Kidney (tissue), 14 donors: Measurements from ENCODE around the gene SLC2A8. TPM values are rescaled to one million over a fixed set of nuclear protein-coding genes. Genes with fewer than 3 reads are reported as not detected.
A peak's percentile ranks its signal among the peaks of the same experiment; 100 is the strongest.

Source experiments
- DNase-seq, 5 donors: peaks; one replicate each; pipeline ENCODE4 v3.0.0-alpha.2; 2013 to 2020
- FAIRE-seq: peaks from 2 replicates; lab custom pipeline; 2012; peaks lifted over from hg19 to GRCh38; lab: Jason Lieb, UNC
- H3K27ac ChIP-seq, 2 donors: one replicate each; pipeline ENCODE4 v1.7.0; 2013; ENCODE audit warnings: low read depth in 2 of 2, low read length in 2 of 2, inconsistent platforms in 1 of 2
- H3K27me3 ChIP-seq: one replicate; pipeline ENCODE4 v1.7.1; 2013; ENCODE audit warnings: low read length, inconsistent platforms; ENCODE audit not compliant: control insufficient read depth, insufficient read depth
- H3K36me3 ChIP-seq, 3 donors: one replicate each; pipeline versions ENCODE4 v1.7.0 to v1.7.1; 2013; ENCODE audit warnings: low read length in 3 of 3, control low read depth in 1 of 3, inconsistent platforms in 1 of 3; ENCODE audit not compliant: insufficient read depth in 3 of 3, control insufficient read depth in 2 of 3
- H3K4me1 ChIP-seq, 3 donors: one replicate each; pipeline versions ENCODE4 v1.7.0 to v1.7.1; 2013; ENCODE audit warnings: low read length in 3 of 3, inconsistent platforms in 1 of 3, low read depth in 1 of 3; ENCODE audit not compliant: control insufficient read depth in 2 of 3, insufficient read depth in 2 of 3
- H3K4me3 ChIP-seq, 3 donors: one replicate each; pipeline versions ENCODE4 v1.7.0 to v1.8.1; 2013; ENCODE audit warnings: low read length in 3 of 3, control low read depth in 1 of 3, inconsistent platforms in 1 of 3
- H3K9ac ChIP-seq, 3 donors: one replicate each; pipeline versions ENCODE4 v1.7.0 to v1.7.1; 2013; ENCODE audit warnings: low read length in 3 of 3, control low read depth in 1 of 3, inconsistent platforms in 1 of 3
- H3K9me3 ChIP-seq, 3 donors: one replicate each; pipeline versions ENCODE4 v1.7.0 to v1.7.1; 2013; ENCODE audit warnings: low read length in 3 of 3, control low read depth in 1 of 3, inconsistent platforms in 1 of 3; ENCODE audit not compliant: control insufficient read depth in 2 of 3, insufficient read depth in 1 of 3
- intact Hi-C: fragments of 100-400 bp; cut with DNase I; formaldehyde crosslinking; loops from one replicate; pipeline ENCODE4 v1.11.1; 2022
- polyA plus RNA-seq: library from polyadenylated mRNA; stranded (reverse); fragments of 350-450 nt; fragmentation: Illumina TruSeq; extraction: RNeasy Lipid Tissue Mini Kit (QIAGEN cat#74804); gene quantifications from one replicate; pipeline ENCODE4 v1.2.3, GENCODE V29; 2014; ENCODE audit warnings: low read depth, low replicate concordance; ENCODE audit not compliant: insufficient read depth
- total RNA-seq: library from RNA; stranded (reverse); fragmentation: NEBNext Ultra II Directional; extraction: Animal tissue kit (Norgen Biotek cat#: 25700); gene quantifications from one replicate; pipeline ENCODE4 v1.2.1, GENCODE V29; 2021
- TF ChIP-seq, protein P1 (sequence below): IDR thresholded peaks from 3 replicates; pipeline ENCODE4 v1.5.1; 2012; ENCODE audit warnings: mild to moderate bottlenecking, moderate library complexity, borderline replicate concordance; ENCODE audit not compliant: insufficient read depth; ENCODE audit errors: extremely low read depth
- donor health status: control.
- donor health status: control.
- donor health status: control.
- donor health status: control.
- donor health status: control.
- donor health status: DM: yes; HTN: yes; CAD: no.
- donor health status: Normal renal cell carcinoma (clear cell type).

SLC2A8 gene
- total and polyA plus RNA-seq, 2 donors from 2014 or later = 15.3 to 22.0 TPM

DNA sequence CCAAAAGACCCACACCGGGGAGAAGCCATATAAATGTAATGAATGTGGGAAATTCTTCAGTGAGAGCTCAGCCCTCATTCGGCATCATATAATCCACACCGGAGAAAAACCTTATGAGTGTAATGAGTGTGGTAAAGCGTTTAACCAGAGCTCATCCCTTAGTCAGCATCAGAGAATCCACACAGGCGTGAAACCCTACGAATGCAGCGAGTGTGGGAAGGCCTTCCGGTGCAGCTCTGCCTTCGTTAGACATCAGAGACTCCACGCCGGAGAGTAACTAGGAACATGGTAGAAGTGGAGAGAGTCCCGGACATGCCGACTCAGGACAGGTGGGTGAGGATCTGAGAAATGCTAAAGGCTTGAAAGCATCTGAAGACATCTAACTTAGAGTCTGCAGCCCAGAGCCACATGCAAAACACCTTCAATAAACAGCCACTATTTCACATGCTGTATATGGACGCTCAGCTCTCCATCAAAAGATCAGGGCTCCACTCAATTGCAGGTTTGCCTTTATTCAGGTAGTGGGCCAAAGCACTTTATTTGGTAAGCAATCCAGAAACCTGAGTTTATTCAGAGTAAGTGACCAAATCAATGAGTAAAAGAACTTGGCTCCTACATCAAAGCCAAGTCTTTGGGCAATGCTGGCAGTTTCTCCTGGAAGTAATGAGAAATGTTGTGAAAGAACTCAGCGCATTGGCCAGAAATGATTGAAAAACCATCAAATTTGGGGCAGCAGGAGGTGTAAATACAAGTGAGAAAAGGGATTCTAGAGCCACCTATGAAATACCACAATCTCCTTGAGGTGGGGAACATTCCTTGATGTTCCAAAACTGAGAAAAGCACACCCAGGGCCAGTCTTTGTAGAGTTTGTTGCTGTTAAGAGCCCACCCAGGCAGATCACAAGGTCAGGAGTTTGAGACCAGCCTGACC, 48.2 kb downstream of the SLC2A8 start:
- H3K4me1 ChIP-seq = peaks cover 0 to 15% (median 3%) of the 10 kb centered on the region in 3 donors
- H3K27ac ChIP-seq = no peak overlapping the region
- no peak overlapping the region for H3K4me3 ChIP-seq
- TF ChIP-seq, protein P1, sequence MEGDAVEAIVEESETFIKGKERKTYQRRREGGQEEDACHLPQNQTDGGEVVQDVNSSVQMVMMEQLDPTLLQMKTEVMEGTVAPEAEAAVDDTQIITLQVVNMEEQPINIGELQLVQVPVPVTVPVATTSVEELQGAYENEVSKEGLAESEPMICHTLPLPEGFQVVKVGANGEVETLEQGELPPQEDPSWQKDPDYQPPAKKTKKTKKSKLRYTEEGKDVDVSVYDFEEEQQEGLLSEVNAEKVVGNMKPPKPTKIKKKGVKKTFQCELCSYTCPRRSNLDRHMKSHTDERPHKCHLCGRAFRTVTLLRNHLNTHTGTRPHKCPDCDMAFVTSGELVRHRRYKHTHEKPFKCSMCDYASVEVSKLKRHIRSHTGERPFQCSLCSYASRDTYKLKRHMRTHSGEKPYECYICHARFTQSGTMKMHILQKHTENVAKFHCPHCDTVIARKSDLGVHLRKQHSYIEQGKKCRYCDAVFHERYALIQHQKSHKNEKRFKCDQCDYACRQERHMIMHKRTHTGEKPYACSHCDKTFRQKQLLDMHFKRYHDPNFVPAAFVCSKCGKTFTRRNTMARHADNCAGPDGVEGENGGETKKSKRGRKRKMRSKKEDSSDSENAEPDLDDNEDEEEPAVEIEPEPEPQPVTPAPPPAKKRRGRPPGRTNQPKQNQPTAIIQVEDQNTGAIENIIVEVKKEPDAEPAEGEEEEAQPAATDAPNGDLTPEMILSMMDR = no peak
- intact Hi-C loops = no loop called here
- no peak for FAIRE-seq
- peak in 1 of 5 donors; percentile 32 for DNase-seq
- H3K9me3 ChIP-seq = peaks cover 0 to 5% (median 0%) of the 10 kb centered on the region in 3 donors
- H3K36me3 ChIP-seq = peaks cover 10 to 43% (median 41%) of the 10 kb centered on the region in 3 donors
- no peaks in the 10 kb centered on the region for H3K27me3 ChIP-seq
- H3K9ac ChIP-seq = no peak overlapping the region

- Histone ChIP-seq H3K4me3 (no peak overlapping the region), H3K9me3 (peaks cover 0 to 5% (median 0%) of the 10 kb centered on the region in 3 donors), H3K27ac (no peak overlapping the region), H3K4me1 (peaks cover 0 to 18% (median 3%) of the 10 kb centered on the region in 3 donors), H3K27me3 (no peaks in the 10 kb centered on the region), H3K36me3 (peaks cover 10 to 42% (median 37%) of the 10 kb centered on the region in 3 donors), H3K9ac (no peak overlapping the region)
- intact Hi-C loops = no loop called here
- no peak for FAIRE-seq
- peak in 1 of 5 donors; percentile 12 for DNase-seq
- TF ChIP-seq, protein P1 = no peak
These were observed 49.1 kb downstream of the SLC2A8 start for GRCh38 chr9:127445851-127446712.

DNA sequence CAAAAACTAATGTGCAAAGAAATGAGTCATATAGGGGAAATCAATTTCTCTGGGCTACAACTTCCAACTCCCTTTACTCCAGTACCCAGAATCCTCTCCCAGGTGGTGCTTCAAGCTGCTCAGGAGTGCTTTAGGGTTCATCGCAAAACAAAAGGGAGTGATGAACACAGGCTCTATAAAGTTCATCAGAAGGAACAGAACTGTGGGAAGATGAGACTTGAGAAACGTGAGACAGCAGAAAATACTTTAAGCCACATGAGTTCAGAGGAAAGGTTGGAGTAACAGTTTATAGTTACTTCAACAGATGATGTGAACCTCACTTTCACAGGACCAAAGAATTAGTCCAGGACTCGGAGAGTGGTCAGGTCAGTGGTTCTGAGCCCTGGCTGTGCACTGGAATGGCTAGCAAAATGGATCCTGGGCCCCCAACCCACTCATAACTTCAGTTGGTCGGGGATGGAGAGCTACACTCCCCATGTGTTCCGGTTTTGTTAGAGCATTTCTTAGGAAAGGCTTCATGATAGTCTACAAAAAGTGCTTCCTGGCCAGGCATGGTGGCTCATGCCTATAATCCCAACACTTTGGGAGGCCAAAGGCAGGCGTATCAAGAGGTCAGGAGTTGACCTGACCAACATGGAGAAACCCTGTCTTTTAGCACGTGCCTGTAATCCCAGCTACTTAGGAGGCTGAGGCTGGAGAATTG, 49.9 kb downstream of the SLC2A8 start:
- TF ChIP-seq, protein P1 = no peak
- peak in 1 of 5 donors; percentile 7 for DNase-seq
- H3K27me3 ChIP-seq = no peaks in the 10 kb centered on the region

More for the DNA sequence above, 49.9 kb downstream of the SLC2A8 start:
- no peak for FAIRE-seq
- Histone ChIP-seq H3K4me3 (no peak overlapping the region), H3K9me3 (peaks cover 0 to 5% (median 0%) of the 10 kb centered on the region in 3 donors), H3K4me1 (peaks cover 0 to 18% (median 3%) of the 10 kb centered on the region in 3 donors), H3K27ac (no peak overlapping the region), H3K9ac (no peak overlapping the region), H3K36me3 (peaks cover 7 to 39% (median 35%) of the 10 kb centered on the region in 3 donors)
- intact Hi-C loops = no loop called here
